OCI-LY7 (cell line): ENCODE results near the gene PANK4. TPM values are rescaled to one million over a fixed set of nuclear protein-coding genes. Genes with fewer than 3 reads are reported as not detected.

Source experiments
- BruUV-seq: library from RNA; stranded (reverse); fragments of 400-500 nt; replicated peaks from 2 replicates; lab custom pipeline; 2021; lab: Mats Ljungman, UMichigan
- CTCF ChIA-PET: fragments of 300-600 bp; sonication (Branson Sonifier 250); formaldehyde crosslinking; loops from one replicate; lab custom pipeline; 2022; ENCODE audit warnings: antibody characterized with exemption; ENCODE audit not compliant: unreplicated experiment; lab: Charles Lee
- POLR2A ChIA-PET: fragments of 300-600 bp; sonication (Branson Sonifier 250); formaldehyde crosslinking; loops from one replicate; lab custom pipeline; 2022; ENCODE audit warnings: antibody characterized with exemption; lab: Charles Lee
- DNase-seq: peaks from one replicate; pipeline ENCODE4 v3.0.0-alpha.2; 2015; ENCODE audit warnings: low spot score
- H2AFZ ChIP-seq: fragments of 200-600 bp; sonication (generic), shearing (Covaris generic); 2 replicates; pipeline ENCODE4 v1.6.1; 2014; ENCODE audit warnings: mild to moderate bottlenecking, antibody characterized with exemption, low read length, moderate library complexity
- H3K27ac ChIP-seq: fragments of 200-600 bp; sonication (generic); 2 replicates; pipeline ENCODE4 v1.5.1; 2014; ENCODE audit warnings: mixed run types, low read depth, mild to moderate bottlenecking, moderate library complexity, low read length, inconsistent platforms; ENCODE audit not compliant: poor library complexity, severe bottlenecking
- H3K36me3 ChIP-seq: fragments of 200-600 bp; sonication (generic); 2 replicates; pipeline ENCODE4 v1.6.1; 2014; ENCODE audit warnings: mild to moderate bottlenecking, antibody characterized with exemption, low read length, moderate library complexity, mixed read lengths; ENCODE audit not compliant: insufficient read depth
- H3K4me1 ChIP-seq: fragments of 200-600 bp; sonication (generic); 2 replicates; pipeline ENCODE4 v1.5.1; 2014; ENCODE audit warnings: mild to moderate bottlenecking, low read length; ENCODE audit not compliant: insufficient read depth, poor library complexity, severe bottlenecking
- H3K4me2 ChIP-seq: fragments of 200-600 bp; sonication (generic); 2 replicates; pipeline ENCODE4 v1.6.1; 2014; ENCODE audit warnings: mild to moderate bottlenecking, low read length
- H3K4me3 ChIP-seq: fragments of 200-600 bp; sonication (generic); 2 replicates; pipeline ENCODE4 v1.5.1; 2014; ENCODE audit warnings: mild to moderate bottlenecking, low read depth, low read length; ENCODE audit not compliant: poor library complexity, severe bottlenecking
- H3K79me2 ChIP-seq: fragments of 200-600 bp; sonication (generic); 2 replicates; pipeline ENCODE4 v1.6.1; 2016; ENCODE audit warnings: low read depth, mild to moderate bottlenecking, low read length, moderate library complexity, mixed read lengths; ENCODE audit not compliant: insufficient read depth
- H3K9me2 ChIP-seq: fragments of 200-600 bp; sonication (generic); 2 replicates; pipeline ENCODE4 v1.6.1; 2016; ENCODE audit warnings: mild to moderate bottlenecking, low read length, mixed read lengths; ENCODE audit not compliant: insufficient read depth
- H3K9me3 ChIP-seq: fragments of 200-600 bp; sonication (generic); 2 replicates; pipeline ENCODE4 v1.6.1; 2014; ENCODE audit warnings: mild to moderate bottlenecking, mixed run types, low read length, mixed read lengths
- H4K20me1 ChIP-seq: fragments of 200-600 bp; sonication (generic); 2 replicates; pipeline ENCODE4 v1.6.1; 2014; ENCODE audit warnings: mild to moderate bottlenecking, antibody characterized with exemption, low read length, moderate library complexity, mixed read lengths; ENCODE audit not compliant: insufficient read depth
- EZH2phosphoT487 ChIP-seq: fragments of 200-600 bp; sonication (generic); IDR thresholded peaks from 2 replicates; pipeline ENCODE4 v1.6.1; 2018; ENCODE audit warnings: low read depth, borderline replicate concordance, mild to moderate bottlenecking, mixed run types, antibody characterized with exemption, low read length, moderate library complexity, mixed read lengths
- intact Hi-C: fragments of 100-400 bp; cut with micrococcal nuclease; formaldehyde crosslinking; loops from one replicate; pipeline ENCODE4 v1.10.0; 2022; ENCODE audit not compliant: unreplicated experiment
- total RNA-seq, 2 experiments: library from RNA; depleted of rRNA in 1 of 2; stranded (reverse); fragments of >200 nt in 1 of 2; shearing (Covaris generic) in 1 of 2; gene quantifications; 2 replicates each; pipeline ENCODE4 v1.2.3, GENCODE V29; 2014 to 2022
- TF ChIP-seq, protein P1 (sequence below): fragments of 200-600 bp; sonication (generic); conservative IDR thresholded peaks from 2 replicates; pipeline ENCODE4 v1.5.1; 2014; ENCODE audit warnings: mild to moderate bottlenecking, antibody characterized with exemption, low read length, moderate library complexity, mixed read lengths

PANK4 gene
- total RNA-seq, 2 experiments from 2014 or later, result 49.1 to 55.9 TPM

DNA sequence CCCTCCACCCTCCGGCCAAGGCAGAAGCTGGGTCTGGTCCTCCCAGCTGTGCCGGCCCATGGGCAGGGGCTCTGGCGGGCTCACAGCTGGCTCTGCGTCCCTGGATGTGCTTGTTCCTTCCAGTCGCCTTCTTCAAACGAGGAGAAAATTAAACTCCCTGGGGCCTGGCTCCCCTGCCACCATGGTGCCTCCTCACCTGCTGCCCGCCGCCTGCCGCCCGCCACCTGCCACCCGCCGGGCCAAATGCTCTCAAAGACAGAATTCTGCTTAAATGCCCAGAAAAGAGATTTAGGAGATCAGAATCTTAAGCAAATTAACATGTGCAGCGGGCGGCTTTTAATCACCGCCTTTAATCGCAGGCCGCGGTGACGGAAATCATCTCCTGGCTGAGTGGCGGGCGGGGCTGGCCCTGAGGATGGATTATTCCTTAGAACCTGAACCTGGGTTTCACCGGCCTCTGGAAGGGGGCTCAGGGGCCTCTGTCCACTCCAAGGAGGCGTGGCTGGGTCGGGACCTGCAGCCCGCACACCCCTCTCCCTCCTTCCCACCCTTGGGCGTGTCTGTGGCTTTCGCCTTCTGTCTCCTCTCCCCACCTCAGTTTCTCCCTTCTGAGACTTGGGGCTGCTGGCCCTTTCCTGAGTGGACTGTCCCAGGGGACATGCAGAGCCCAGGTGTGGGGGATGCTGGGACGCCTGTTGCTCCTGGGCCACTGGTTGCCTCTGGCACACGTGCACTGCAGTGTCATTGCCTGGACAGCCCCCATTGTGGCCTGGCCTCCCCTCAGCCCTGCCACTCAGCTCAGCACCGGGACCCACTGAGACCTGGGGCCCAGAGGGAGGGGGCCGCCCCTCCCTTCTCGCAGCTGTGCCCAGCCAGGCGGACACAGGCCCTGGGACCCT is 60.8 kb downstream of the PANK4 start:
- no peaks in the 10 kb centered on the region for H3K36me3 ChIP-seq
- intact Hi-C loops, result loop anchor here (2.0 kb wide), 1 partner anchor 29 kb away; no protein-coding TSS in a partner anchor
- TF ChIP-seq, protein P1, sequence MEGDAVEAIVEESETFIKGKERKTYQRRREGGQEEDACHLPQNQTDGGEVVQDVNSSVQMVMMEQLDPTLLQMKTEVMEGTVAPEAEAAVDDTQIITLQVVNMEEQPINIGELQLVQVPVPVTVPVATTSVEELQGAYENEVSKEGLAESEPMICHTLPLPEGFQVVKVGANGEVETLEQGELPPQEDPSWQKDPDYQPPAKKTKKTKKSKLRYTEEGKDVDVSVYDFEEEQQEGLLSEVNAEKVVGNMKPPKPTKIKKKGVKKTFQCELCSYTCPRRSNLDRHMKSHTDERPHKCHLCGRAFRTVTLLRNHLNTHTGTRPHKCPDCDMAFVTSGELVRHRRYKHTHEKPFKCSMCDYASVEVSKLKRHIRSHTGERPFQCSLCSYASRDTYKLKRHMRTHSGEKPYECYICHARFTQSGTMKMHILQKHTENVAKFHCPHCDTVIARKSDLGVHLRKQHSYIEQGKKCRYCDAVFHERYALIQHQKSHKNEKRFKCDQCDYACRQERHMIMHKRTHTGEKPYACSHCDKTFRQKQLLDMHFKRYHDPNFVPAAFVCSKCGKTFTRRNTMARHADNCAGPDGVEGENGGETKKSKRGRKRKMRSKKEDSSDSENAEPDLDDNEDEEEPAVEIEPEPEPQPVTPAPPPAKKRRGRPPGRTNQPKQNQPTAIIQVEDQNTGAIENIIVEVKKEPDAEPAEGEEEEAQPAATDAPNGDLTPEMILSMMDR, result no peak
- no peaks in the 10 kb centered on the region for H3K79me2 ChIP-seq
- POLR2A ChIA-PET, result no interaction called here
- no peak overlapping the region for H3K27ac ChIP-seq
- H2AFZ ChIP-seq, result no peak overlapping the region
- no peaks in the 10 kb centered on the region for H3K9me2 ChIP-seq
- no peaks in the 10 kb centered on the region for H4K20me1 ChIP-seq
- H3K4me3 ChIP-seq, result no peak overlapping the region
- no peaks in the 10 kb centered on the region for H3K9me3 ChIP-seq
- no peak overlapping the region for H3K4me2 ChIP-seq
- H3K4me1 ChIP-seq, result no peaks in the 10 kb centered on the region
- BruUV-seq, result no TSS peak
- CTCF ChIA-PET, result no interaction called here
- DNase-seq, result no peak

DNA sequence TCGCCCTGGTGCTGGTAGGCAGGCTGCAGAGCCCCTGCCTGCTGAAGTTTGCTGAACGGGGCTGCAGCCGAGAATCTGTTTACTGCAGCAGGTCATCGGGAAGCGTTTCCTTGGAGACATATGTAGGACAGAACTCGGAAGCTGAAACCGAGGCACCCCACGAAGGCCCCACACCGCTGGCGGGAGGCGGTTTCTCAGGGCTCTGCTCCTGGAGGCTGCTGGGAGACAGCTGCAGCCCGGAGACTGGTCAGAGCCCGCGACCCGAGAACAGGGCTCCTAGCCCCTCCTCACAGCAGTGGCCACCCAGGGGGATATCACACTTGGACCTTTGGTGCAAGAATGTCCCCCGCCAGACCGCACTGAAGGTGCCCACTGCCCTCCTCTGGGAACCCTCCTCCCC is 63.0 kb downstream of the PANK4 start:
- CTCF ChIA-PET, result no interaction called here
- Histone ChIP-seq H3K79me2 (no peaks in the 10 kb centered on the region), H3K36me3 (no peaks in the 10 kb centered on the region), H3K9me3 (no peaks in the 10 kb centered on the region), H2AFZ (no peak overlapping the region), H4K20me1 (no peaks in the 10 kb centered on the region), H3K4me2 (no peak overlapping the region), H3K27ac (no peak overlapping the region), H3K9me2 (no peaks in the 10 kb centered on the region), H3K4me1 (no peaks in the 10 kb centered on the region), H3K4me3 (no peak overlapping the region)
- no peak for DNase-seq
- POLR2A ChIA-PET, result no interaction called here
- no peak for TF ChIP-seq EZH2phosphoT487
- TF ChIP-seq, protein P1, result no peak
- intact Hi-C loops, result no loop called here
- BruUV-seq, result no TSS peak

DNA sequence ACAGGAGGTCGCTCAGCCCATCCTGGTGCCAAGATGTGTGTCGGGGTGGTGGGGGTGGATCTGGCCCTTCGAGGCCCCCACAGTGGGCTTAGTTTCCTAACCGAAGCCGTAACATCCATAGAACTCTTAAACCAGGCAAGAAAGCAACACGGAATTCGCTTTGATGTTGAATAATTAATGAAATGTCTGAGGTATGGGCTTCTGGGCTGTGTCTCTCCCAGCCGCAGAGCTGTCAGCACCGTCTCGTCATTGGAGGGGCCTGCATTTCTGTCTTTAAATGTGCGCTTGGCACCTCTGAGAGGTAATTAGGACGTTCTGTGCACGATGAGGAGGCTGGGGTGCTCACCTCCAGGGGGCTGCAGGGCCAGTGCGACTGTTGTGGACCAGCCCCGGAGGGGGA is 63.6 kb downstream of the PANK4 start:
- Histone ChIP-seq H3K36me3 (no peaks in the 10 kb centered on the region), H3K4me1 (no peaks in the 10 kb centered on the region), H3K4me3 (no peak overlapping the region), H4K20me1 (no peaks in the 10 kb centered on the region), H3K9me3 (no peaks in the 10 kb centered on the region), H3K4me2 (no peak overlapping the region), H3K27ac (no peak overlapping the region), H3K79me2 (no peaks in the 10 kb centered on the region), H2AFZ (no peak overlapping the region), H3K9me2 (no peaks in the 10 kb centered on the region)
- BruUV-seq, result no TSS peak
- no peak for DNase-seq
- no peak for TF ChIP-seq EZH2phosphoT487
- TF ChIP-seq, protein P1, result no peak
- CTCF ChIA-PET, result no interaction called here
- intact Hi-C loops, result no loop called here
- POLR2A ChIA-PET, result no interaction called here
